CD4-positive, alpha-beta T cell treated with Interferon gamma for 1 hour (primary cell): ENCODE data around the gene RFNG.

Experiments
- DNase-seq: peaks from one replicate; pipeline ENCODE4 v3.0.0-alpha.2; 2020

RFNG gene

GRCh38 chr17:82058230-82058854 lies 6.7 kb upstream of the RFNG start:
- DNase-seq: no peak

DNA sequence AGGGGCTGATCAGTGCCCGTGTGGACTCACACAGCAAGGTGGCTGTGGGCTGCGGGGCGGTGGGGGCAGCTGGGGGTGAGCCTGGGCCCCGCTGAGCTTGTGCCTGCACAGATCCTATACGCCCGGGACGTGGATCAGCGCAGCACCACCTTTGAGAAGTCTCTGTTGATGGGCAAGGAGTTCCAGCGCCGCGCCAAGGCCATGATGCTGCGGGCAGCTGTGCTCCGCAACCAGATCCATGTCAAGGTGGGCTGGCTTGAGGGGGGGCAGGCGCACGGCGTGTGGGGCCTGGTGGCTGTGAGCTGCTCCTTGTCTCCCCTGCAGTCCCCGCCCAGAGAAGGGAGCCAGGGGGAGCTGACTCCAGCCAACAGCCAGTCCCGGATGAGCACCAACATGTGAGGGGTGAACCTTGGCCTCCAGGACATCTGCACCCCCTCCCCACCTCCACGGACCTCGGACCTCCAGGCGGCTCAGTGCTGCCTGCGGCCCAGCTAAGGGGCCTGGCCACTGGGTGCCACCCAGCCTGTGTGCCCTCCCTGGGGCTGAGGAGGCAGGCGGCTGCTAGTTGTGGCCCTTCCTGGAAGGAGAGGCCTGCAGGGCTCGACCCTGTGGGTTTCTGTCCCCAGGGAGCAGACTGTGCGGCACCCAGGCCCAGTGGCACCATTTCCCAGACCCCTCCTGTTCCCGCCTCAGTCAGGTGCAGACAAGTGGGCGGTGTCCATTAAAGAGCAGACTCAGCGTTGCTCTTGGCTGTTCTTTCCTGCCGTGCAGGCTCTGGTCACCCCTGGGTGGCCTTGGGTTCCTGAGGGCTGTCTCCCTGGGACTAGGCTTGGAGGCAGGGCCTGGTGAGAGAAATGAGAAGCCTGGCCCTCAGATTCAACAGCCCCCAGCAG lies 5.4 kb upstream of the RFNG start:
- no peak for DNase-seq

GRCh38 chr17:82055965-82056728 lies 4.5 kb upstream of the RFNG start:
- DNase-seq: no peak

DNA sequence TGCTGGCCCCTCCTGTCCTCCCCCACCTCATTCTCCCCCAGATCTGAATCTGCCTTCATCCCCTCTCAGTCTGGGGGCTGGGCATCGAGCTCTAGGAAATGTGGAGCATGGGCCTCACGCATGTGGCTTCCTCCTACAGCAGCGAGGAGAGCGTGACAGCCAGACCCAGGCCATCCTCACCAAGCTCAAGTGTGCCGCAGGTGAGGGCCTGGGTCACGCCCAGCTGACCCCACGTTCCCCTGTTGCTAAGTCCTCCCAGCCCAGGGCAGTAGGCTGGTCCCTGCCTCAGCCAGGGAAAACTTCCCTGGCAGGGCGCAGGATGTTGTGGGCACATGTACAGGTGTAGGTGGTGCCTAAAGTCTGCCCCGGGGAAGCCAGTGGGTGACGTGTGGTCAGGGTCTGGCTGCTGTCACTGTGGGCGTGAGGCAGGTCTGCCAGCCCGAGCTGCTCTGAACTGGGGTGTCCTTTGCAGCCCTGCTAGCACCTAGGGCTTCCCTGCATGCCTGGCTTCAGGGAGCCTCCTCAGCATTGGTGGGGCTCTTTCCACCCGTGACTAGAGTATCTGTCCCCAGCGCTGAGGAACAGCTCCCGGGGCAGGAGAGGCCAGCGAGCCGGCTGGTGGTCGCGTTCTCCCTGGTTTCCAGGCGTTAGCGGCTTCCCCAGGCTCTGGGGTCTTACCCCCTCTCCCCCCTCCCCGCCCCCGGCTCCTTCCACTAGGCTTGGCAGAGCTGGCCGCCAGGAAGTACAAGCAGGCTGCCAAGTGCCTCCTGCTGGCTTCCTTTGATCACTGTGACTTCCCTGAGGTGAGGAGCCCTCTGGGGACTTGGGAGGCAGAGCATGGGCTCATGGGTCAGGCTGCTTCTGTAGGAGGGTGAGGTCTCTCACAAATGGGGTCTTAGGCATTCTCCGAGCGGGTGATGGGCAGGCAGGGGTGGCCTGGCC lies 3.7 kb upstream of the RFNG start:
- DNase-seq: no peak

GRCh38 chr17:82054351-82055022 lies 2.9 kb upstream of the RFNG start:
- no peak for DNase-seq

- no peak for DNase-seq
Observed at GRCh38 chr17:82053556-82054263, 2.1 kb upstream of the RFNG start.

GRCh38 chr17:82053130-82053529 lies 1.5 kb upstream of the RFNG start:
- DNase-seq: no peak

GRCh38 chr17:82052638-82053059 lies 1.0 kb upstream of the RFNG start:
- no peak for DNase-seq

- no peak for DNase-seq
Observed at GRCh38 chr17:82050761-82051641, 610 bp downstream of the RFNG start.

GRCh38 chr17:82050152-82050760 lies 1.4 kb downstream of the RFNG start:
- DNase-seq: no peak

DNA sequence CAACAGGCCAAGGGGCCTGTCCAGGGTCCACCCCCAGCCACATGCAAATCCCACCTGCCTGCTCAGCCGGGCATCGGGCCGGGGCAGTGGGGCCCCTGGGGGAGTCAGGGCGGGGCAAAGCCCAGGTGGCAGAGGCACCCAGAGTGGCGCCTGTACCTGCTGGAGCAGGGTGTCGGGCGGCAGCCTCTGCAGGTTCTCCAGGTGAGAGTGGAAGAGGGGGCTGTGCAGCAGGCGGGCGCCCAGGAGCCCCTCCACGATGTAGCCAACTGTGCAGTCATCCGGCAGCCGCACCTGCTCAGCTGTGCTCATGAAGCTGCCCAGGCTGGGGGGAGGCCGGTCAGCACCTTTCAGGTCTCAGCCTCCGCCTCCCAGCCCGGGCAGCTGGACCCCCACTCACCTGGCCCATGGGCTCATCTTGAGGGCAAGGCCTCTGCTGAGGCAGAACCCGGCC lies 2.1 kb downstream of the RFNG start:
- no peak for DNase-seq

DNA sequence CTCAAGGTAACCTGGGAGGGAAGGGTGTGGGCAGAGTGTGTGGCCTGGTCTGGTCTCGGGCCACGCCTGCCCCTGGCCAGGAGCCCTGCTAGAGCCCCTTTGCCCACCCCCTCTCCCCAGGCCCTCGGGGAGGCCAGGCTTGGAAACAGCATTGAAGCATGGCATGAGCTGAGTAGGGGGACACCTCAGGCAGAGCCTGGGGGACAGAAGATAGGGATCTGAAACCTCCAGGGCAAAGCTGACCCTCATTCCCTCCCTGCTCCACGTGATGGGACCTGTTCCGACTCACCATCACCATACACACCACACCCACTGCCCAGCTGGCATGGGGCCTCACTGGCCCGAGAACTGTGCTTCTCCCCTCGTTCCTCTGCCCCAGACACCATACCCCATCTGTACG lies 2.5 kb downstream of the RFNG start:
- no peak for DNase-seq

GRCh38 chr17:82048571-82048971 lies 3.0 kb downstream of the RFNG start:
- no peak for DNase-seq

DNA sequence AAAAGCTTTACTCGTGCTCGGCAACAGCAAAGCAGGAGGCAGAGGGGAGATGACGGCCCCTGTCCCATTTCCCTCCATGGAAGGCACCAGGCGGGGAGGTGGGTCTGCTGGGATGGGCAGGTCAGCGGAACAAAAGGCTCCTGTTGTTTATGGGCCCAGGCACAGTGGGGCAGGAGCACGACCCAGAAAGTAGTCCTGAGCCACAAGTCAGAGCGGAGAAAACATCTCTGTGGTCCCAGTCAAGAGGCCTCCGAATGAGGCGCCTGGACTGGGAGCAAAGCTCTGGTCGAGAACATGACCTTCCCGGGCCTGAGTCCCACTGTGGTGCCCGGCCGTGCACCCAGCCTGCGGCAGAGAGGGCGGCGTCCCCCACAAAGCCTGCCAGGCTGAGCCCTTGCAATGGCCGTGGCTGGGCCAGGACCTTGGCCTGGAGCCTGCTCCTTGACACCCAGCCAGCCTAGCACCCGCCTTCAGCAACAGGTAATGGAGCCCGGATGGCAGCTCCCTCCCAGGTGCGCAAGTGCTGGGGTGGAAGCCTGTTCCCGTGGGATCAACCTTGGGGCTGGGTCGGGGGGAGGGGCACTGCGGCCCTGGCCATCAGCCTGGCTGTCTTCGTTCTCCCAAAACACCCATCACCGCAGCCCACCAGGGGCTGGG lies 3.6 kb downstream of the RFNG start:
- DNase-seq: no peak

GRCh38 chr17:82047379-82047778 lies 4.2 kb downstream of the RFNG start:
- no peak for DNase-seq

GRCh38 chr17:82046903-82047302 lies 4.7 kb downstream of the RFNG start:
- no peak for DNase-seq

GRCh38 chr17:82045936-82046484 lies 5.6 kb downstream of the RFNG start:
- no peak for DNase-seq

GRCh38 chr17:82043507-82043906 lies 8.1 kb downstream of the RFNG start:
- DNase-seq: no peak

DNA sequence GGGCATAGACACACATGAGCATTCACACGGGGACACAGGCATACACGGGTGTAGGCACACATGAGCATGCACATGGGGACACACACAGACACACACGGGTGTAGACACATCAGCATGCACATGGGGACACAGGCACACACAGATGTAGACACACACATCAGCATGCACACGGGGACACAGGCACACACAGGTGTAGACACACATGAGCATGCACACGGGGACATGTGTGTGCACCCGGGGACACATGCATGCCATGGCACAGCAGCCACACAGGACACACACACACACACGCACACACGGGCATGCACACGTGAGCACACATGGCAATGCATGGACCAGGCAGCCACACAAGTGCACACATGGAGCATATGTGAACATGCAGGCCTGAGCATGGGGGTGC lies 9.0 kb downstream of the RFNG start:
- no peak for DNase-seq
